GM18508 (cell line): ENCODE results near the gene ZNF75A.
"Not testable (repeated sequence)": the region's sequence is repeated elsewhere in the genome, so short reads cannot be mapped to it uniquely, and the experiment has no call there.

ENCODE experiments used
- ATAC-seq: cut with Tn5 transposase; IDR thresholded peaks from one replicate; pipeline ENCODE4 v1.9.1; 2021; ENCODE audit warnings: moderate number of reproducible peaks; ENCODE audit not compliant: insufficient read depth, unreplicated experiment

Gene ZNF75A

DNA sequence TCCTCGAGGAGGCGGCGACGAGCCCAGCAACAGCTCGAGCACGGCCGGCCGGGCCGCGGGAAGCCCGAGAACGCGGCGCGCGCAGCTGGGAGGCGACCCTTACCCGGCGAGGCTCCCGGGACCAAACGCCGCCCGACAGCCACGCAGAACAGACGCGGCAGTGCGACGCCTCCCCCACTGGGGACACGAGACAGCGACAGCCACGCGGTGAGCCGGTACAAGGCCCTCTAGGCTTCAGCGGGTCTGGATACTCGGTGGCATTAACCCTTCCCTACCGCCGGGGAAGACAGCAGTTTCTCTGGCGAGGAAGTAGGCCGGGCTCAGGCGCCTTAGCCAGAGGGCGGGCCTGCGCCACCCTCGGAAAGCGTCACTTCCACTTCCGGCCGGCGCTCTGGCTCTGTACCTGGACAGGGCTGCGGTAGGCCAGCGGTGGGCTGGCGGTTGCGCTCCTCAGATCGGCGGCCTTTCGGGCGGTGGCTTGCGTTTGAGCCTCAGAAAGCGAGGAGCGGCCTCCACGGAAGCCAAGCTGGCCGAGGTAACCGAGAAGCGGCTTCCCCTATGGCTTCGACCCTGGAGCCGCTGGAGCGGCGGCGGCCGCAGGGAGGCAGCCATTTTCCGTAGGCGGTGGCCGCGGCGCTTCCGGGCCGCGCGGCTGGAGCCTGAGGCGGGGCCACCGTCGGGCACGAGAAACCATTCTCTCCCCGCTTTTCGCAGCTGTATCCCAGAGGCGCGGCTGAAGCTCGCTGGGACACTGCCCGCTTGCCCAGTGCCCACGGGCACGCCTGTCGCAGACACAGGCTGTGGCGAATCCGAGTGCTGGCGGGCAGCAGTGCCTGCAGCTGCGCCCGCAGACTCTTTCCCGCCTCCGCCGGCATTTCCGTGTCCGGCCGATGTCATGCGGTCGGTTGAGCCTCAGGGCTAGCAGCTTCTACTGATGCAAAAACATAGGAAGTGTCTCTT is at the start of gene ZNF75A, which contains the start of gene TIGD7:
ZNF75A (plus strand) TSS at position 389 of the 960 bp plus-strand sequence. CDS start 2,932 bp downstream, outside the sequence.
TIGD7 (minus strand) TSS at position 322 of the 960 bp plus-strand sequence. CDS start 4,816 bp downstream, outside the sequence.
- peak; percentile 78 for ATAC-seq

- no peak for ATAC-seq
Measured at GRCh38 chr16:3256146-3256865, 49.0 kb upstream of the ZNF75A start, which contains the start of gene MEFV. Gene MEFV (minus strand): TSS chr16:3256633. CDS start chr16:3256587, 46 bp downstream.

DNA sequence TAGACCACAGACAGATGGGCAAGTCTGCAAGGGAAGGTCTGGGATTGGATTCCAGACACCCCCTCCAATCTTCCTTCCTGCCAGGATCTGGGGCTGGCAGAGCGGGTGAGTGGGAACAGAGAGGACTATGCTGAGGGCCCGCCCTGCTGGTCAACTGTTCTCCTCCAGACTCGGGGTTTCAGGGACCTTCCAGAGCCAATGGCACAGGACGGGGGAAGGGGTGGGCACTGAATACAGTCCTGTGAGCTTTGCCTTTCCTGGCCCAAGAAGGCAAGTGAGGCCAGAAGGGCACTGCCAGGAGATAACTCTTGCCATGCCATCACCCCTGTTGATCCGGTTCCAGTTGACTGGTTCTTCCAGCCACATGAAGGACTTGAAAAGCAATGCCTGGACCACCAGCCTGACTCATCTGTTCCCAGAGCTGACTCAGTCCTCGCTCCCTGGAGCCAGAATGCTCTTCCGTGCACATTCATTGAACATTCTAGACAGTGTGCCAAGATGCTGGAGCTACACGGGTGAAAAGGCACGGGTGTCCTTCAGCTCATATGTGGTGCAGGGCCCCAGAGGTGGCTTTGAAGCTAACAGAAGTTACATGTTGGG is 48.3 kb upstream of the ZNF75A start:
- ATAC-seq, result no peak

DNA sequence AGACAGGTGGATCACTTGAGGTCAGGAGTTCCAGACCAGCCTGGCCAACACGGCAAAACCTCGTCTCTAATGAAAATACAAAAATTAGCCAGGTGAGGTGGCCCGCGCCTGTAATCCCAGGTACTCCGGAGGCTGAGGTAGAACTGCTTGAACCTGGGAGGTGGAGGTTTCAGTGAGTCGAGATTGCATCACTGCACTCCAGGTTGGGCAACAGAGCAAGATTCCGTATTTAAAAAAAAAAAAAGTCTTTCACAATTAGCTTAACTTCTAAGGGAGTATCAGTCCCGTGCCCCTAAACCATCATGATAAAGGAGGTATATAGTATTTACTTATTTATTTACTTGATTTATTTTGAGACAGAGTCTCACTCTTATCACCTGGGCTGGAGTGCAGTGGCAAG is 45.5 kb upstream of the ZNF75A start:
- no peak for ATAC-seq

DNA sequence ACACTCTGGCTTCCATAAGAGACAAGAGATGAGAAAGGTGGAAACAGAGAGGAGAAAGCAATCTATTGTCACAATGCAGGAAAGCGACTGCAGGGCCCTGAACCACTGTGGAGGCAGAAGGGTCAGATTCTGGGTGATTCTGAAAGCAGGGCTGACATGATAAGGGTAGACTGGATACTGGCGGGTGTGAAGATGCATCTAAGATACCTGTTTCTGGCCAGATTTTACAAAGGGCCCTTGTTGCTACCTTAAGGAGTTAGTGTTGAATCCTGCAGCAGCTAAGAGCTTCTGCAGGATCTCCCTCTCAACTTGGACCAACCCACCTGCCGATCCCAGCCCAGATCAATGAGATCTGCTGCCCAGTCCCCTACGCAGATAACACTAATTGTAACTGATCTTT is 42.8 kb upstream of the ZNF75A start:
- ATAC-seq, result no peak

DNA sequence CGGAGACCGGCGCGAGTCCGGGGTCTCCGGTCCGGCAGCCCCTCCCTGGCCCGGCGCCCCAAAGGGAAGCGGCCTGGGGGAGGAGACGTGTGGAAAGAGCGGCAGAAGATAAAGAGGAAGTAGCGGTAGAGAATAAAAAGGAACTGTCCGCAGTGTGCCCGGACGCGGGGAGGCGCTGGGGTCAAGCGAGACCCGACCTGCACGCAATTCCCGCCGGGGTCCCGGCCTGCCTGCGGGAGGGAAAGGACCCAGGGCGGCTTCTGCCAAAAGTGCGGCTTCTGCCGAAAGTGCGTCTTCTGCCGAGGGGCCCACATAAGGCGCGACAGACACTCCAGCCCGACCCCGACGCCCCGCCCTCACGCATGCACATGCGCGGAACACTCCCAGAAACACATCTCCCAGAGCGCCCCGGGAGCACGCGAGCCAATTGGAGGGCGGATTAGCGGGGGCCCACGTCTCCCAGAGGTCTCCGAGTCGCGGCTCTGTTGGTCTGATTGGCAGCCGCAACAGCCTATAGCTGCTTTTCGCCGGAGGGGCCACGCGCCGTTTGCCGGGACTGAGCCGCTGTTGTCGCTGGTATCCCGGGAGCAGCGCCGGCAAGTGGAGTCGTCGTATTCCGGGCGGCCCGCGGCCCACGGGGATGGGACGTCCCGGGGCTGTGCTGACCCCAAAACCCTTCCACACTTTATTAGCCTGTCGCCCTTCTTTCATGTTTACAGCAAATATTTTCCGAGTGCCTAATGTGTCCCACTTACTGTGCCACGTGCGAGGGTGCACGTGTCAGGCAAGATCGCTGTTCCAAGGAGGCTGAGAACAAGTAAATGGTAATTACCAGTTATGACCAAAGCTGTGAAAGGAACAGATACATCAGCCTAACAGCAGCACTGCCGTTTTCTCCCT is 40.9 kb upstream of the ZNF75A start:
- ATAC-seq, result peak; percentile 51

GRCh38 chr16:3266873-3267537 is 38.3 kb upstream of the ZNF75A start:
- ATAC-seq, result no peak

DNA sequence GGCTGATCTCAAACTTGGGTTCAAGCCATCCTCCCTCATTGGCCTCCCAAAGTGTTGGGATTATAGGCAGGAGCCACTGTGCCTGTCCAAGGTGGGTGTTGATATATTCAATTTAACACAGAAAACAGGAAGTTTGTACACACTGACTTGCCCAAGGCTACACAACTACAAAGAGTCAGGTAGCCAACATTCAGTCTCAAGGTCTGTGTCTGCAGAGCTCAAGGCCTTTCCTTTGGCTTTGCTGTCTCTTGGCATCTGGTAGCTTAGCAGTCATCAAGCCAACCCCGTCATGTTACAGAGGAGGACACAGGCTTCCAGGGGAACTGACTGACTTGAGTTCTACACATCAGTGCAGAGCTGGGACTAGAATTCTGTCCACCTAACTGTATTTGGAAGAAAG is 37.0 kb upstream of the ZNF75A start:
- no peak for ATAC-seq

DNA sequence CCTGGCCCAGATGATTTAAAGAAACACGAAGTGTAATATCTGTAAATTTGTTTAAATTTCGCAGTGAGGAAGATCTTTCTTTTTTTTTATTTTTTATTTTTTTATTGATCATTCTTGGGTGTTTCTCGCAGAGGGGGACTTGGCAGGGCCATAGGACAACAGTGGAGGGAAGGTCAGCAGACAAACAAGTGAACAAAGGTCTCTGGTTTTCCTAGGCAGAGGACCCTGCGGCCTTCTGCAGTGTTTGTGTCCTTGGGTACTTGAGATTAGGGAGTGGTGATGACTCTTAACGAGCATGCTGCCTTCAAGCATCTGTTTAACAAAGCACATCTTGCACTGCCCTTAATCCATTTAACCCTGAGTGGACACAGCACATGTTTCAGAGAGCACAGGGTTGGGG is 34.6 kb upstream of the ZNF75A start:
- ATAC-seq, result not testable (repeated sequence)

GRCh38 chr16:3271281-3271680 is 34.0 kb upstream of the ZNF75A start:
- ATAC-seq, result not testable (repeated sequence)

DNA sequence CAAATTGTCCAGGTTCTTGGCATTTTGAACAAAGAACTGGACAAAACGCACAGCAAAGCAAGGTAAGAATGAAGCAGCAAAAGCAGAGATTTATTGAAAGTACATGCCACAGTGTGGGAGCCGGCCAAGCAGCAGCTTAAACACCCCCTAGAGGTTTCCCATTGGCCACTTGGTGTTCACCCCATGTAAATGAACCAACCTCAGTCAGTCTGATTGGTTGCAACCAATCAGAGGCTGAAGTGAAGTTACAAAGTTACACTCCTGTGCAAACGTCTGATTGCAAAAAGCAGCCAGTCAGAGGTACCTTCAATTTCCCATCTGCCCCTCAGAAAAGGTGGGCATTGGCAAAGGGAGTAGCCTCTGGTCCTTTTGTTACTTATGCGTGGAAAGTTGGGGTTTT is 30.8 kb upstream of the ZNF75A start:
- ATAC-seq, result no peak

GRCh38 chr16:3274947-3275346 is 30.4 kb upstream of the ZNF75A start:
- no peak for ATAC-seq

GRCh38 chr16:3276679-3277078 is 28.6 kb upstream of the ZNF75A start:
- ATAC-seq, result no peak

- no peak for ATAC-seq
Measured at GRCh38 chr16:3281222-3281820, 24.0 kb upstream of the ZNF75A start.

DNA sequence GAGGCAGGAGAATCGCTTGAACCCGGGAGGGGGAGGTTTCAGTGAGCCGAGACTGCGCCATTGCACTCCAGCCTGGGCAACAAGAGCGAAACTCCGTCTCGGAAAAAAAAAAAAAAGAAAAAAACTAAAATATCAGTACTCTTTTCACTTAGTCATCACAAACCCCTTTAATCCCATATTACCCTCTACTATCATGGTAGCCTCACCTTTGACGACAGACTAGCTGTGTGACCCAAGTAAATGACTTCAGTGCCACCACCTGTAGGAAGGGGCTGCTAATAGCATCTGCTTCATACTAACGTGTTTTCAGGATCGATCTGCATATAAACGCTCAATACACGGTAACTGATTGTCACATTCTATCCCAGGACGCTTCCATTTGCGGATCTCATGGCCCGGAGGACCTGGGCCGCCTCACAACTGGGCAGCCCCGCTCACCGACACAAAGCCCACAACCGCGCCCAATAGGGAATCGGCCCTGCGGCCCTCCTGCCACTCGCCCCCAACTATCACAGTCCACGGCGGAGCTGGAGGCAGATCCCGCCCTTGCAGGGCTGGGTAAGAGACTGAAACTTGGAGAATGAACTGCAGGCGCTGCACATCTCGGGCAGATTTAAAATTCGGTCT is 23.1 kb upstream of the ZNF75A start:
- ATAC-seq, result peak; percentile 5

DNA sequence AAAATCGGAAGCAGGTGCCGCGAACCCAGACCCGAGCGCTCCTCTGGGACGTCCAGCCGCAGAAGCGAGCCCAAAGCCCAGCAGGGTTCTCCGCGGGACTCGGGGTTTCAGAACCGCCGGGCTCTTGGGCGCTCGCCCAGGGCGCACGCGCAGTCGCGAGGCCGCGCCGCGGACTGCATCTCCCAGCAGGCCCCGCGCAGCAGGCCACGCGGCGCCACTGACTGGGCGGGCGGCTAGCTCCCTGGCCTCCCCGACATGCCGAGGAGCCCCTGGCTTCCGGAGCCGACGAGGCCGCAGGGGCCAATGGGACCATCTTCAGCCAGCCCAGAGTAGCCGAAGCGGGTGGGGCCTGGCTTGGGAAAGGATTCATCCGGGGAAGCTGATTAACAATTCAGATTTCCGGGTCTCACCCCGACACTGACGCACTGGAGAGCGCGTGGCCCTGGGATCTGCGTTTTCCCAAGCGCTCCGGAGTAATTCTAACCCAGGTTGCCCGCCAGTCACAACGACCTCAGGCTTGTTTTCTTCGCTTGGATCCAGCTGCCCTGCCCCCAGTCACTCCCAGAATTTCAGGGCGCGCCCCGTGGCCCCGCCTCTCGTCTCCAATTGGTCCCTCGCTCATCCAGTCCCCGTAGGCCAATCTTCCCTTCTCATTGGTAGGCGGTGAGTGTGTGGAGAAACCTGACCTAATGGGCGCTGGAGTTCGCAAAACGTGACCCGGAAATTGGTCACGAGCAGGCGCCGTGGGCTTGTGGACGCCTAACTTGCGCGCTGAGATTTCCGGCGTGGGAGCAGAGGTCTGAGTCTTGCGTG is 22.4 kb upstream of the ZNF75A start, which contains the start of gene ZNF263:
ZNF263 (plus strand) TSS at position 762 of the 813 bp plus-strand sequence. CDS start 328 bp downstream, outside the sequence.
- ATAC-seq, result peak; percentile 52
